Prostate gland (tissue), 2 donors: Measurements from ENCODE around the gene GFER. TPM values are rescaled to one million over a fixed set of nuclear protein-coding genes. Genes with fewer than 3 reads are reported as not detected.

Experiments
- DNase-seq: peaks from one replicate; pipeline ENCODE4 v3.0.0-alpha.2; 2019; ENCODE audit warnings: low spot score
- H3K27ac ChIP-seq, 2 donors: fragments of 200-600 bp; sonication (generic); 2 replicates each; pipeline ENCODE4 v1.5.1; 2017 to 2019
- H3K27me3 ChIP-seq: fragments of 200-600 bp; sonication (generic); replicated peaks from 2 replicates; pipeline ENCODE4 v1.5.1; 2019; ENCODE audit not compliant: insufficient read depth
- H3K36me3 ChIP-seq, 2 donors: fragments of 200-600 bp; sonication (generic); 1 replicate in 1 of 2; 2 replicates in 1 of 2; pipeline versions ENCODE4 v1.5.1 to v1.8.1; 2017 to 2019
- H3K4me1 ChIP-seq: fragments of 200-600 bp; sonication (generic); replicated peaks from 2 replicates; pipeline ENCODE4 v1.5.1; 2019
- H3K4me3 ChIP-seq, 2 donors: fragments of 200-600 bp; sonication (generic); 2 replicates each; pipeline ENCODE4 v1.5.1; 2017 to 2019
- H3K9me3 ChIP-seq: fragments of 200-600 bp; sonication (generic); 2 replicates; pipeline ENCODE4 v1.5.1; 2017
- POLR2A ChIP-seq: fragments of 450-650 bp; IDR thresholded peaks from one replicate; pipeline ENCODE4 v1.6.1; 2016; ENCODE audit warnings: antibody characterized with exemption, mild to moderate bottlenecking
- POLR2AphosphoS5 ChIP-seq: sonication (generic); formaldehyde crosslinking; IDR thresholded peaks from one replicate; pipeline ENCODE4 v1.6.1; 2017; ENCODE audit warnings: antibody characterized with exemption
- WGBS: methylation state at CpG from one replicate; pipeline ENCODE4 v1.1.5; 2018; 5-methylcytosine and 5-hydroxymethylcytosine counted together
- intact Hi-C: fragments of 100-400 bp; cut with DNase I; formaldehyde crosslinking; loops from one replicate; pipeline ENCODE4 v1.14.2; 2022
- total RNA-seq, 2 donors: library from RNA; depleted of rRNA; stranded (reverse); fragments of >200 nt; gene quantifications; one replicate each; pipeline ENCODE4 v1.1.0, GENCODE V29; 2016
- TF ChIP-seq, protein P1 (sequence below), 4 experiments: fragments of 200-600 bp in 2 of 4; fragments of 450-650 bp in 2 of 4; sonication (generic) in 2 of 4; IDR thresholded peaks; 1 replicate in 3 of 4; 2 replicates in 1 of 4; pipeline ENCODE4 v1.5.1; 2016 to 2019; ENCODE audit warnings: antibody characterized with exemption in 4 of 4, mild to moderate bottlenecking in 2 of 4, moderate library complexity in 2 of 4

GFER gene
- total RNA-seq, 2 donors from 2014 or later = 21.1 to 26.6 TPM

DNA sequence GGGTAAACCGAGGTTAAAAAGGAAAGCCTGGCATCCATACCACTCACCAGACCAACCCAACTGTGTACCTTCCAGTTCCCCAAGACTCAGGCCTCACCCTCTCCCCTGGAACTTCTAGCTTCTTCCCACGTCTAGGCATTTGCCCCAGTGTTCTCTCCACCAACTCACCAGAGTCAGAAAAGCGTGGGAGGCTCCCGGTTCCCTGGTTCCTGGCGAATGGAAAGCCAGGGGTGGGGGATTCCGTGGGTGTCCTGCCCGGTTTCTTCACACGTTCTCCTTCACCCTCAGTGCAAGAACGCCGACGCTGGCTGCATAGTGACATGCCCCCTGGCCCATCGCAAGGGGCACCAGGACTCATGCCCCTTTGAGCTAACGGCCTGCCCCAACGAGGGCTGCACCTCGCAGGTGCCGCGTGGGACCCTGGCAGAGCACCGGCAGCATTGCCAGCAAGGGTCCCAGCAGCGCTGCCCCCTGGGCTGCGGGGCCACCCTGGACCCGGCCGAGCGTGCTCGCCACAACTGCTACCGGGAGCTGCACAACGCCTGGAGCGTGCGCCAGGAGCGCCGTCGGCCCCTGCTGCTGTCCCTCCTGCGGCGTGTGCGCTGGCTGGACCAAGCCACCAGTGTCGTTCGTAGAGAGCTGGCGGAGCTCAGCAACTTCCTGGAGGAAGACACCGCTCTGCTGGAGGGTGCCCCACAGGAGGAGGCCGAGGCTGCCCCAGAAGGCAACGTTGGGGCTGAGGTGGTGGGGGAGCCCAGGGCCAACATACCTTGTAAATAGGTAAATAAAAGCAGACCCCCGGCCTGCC, 15.6 kb upstream of the GFER start:
- Histone ChIP-seq H3K27ac (no peak overlapping the region), H3K9me3 (no peaks in the 10 kb centered on the region), H3K27me3 (no peaks in the 10 kb centered on the region), H3K4me1 (peaks cover 11% of the 10 kb centered on the region), H3K36me3 (no peaks in the 10 kb centered on the region), H3K4me3 (no peak overlapping the region)
- TF ChIP-seq POLR2AphosphoS5 = no peak
- TF ChIP-seq, protein P1, sequence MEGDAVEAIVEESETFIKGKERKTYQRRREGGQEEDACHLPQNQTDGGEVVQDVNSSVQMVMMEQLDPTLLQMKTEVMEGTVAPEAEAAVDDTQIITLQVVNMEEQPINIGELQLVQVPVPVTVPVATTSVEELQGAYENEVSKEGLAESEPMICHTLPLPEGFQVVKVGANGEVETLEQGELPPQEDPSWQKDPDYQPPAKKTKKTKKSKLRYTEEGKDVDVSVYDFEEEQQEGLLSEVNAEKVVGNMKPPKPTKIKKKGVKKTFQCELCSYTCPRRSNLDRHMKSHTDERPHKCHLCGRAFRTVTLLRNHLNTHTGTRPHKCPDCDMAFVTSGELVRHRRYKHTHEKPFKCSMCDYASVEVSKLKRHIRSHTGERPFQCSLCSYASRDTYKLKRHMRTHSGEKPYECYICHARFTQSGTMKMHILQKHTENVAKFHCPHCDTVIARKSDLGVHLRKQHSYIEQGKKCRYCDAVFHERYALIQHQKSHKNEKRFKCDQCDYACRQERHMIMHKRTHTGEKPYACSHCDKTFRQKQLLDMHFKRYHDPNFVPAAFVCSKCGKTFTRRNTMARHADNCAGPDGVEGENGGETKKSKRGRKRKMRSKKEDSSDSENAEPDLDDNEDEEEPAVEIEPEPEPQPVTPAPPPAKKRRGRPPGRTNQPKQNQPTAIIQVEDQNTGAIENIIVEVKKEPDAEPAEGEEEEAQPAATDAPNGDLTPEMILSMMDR (IDR thresholded peaks at IDR 0.05) = no peak
- no peak for TF ChIP-seq POLR2A
- intact Hi-C loops = no loop called here
- 86% methylated on average over 34 of the region's 41 CpGs for WGBS
- DNase-seq = no peak

DNA sequence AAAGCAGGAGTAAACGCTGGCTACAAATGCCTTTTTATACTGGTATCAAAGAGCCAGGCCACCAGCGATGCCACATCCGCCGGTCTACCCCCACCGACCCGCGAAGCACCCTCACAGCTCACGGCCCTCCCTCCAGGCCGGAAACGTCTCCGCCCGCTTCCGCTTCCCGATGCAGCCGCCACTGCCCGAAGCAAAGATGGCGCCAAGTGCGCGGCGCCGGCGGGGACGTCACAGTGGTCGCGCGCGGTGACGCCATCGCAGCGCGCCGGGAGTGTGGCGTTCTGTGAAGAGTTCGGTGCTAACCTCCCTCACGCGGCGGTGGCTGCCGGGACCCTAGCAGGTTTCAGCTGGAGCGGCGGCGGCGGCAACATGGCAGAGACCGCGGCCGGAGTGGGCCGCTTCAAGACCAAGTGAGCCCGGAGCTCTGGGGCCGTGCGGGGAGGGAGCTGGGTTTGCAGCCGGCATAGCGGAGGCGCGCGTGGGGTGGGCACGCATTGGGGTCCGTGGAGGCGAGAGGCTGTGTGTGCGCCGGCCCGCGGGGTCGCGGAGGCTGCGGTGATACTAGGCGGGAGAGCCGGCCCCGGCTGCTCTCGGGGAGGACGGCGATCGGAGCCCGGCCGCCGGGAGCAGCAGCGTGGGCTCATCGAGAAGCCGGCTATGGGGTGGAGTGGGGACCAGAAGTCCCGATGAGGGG, 12.1 kb upstream of the GFER start, which contains the start of gene TBL3:
Gene TBL3 (plus strand): TSS at position 258 of the 694 bp plus-strand sequence. CDS start 112 bp downstream, at position 370.
- TF ChIP-seq POLR2A = peak; percentile 88
- peak; percentile 100 for TF ChIP-seq POLR2AphosphoS5
- TF ChIP-seq, protein P1 (IDR thresholded peaks at IDR 0.05) = peak in 2 of 4 experiments; percentile 40 to 51
- H3K4me3 ChIP-seq = peak within 1 kb of the TSS; percentile 77 to 93
- H3K9me3 ChIP-seq = no peaks in the 10 kb centered on the region
- H3K27me3 ChIP-seq = no peaks in the 10 kb centered on the region
- under 1% methylated on average over 74 of the region's 78 CpGs for WGBS
- H3K27ac ChIP-seq = peak within 1 kb of the TSS; percentile 84 to 86
- intact Hi-C loops = no loop called here
- peak; percentile 90 for DNase-seq
- H3K36me3 ChIP-seq = peaks cover 11% of the 10 kb centered on the region in 2 donors
- peaks cover 6% of the 10 kb centered on the region for H3K4me1 ChIP-seq

DNA sequence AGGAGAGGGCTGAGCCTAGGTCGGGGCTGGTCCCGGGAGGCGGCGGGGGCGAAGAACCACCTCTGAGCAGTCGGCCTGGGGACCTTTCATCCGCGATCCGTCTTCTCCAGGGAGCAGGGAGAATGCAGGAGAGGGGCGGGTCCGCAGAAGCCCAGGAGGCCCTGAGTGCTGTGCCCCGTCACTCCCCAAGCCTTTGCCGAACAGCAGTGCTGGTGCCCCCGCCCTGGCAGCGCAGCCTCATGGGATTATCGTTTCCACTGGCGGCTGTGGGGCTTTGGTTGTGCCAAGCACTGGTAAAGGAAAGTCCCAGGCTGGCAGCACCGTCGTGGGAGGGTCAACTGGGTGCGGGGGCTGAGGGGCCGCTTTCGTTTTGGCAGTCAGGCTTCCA, 11.5 kb upstream of the GFER start:
- Histone ChIP-seq H3K4me3 (peak overlapping the region; percentile 77 to 93), H3K27me3 (no peaks in the 10 kb centered on the region), H3K9me3 (no peaks in the 10 kb centered on the region), H3K27ac (peak overlapping the region in 1 of 2 donors; percentile 86), H3K36me3 (peaks cover 11 to 12% of the 10 kb centered on the region in 2 donors), H3K4me1 (peaks cover 6% of the 10 kb centered on the region)
- no peak for DNase-seq
- intact Hi-C loops = no loop called here
- TF ChIP-seq POLR2AphosphoS5 (no peak), POLR2A (no peak)
- TF ChIP-seq, protein P1 (IDR thresholded peaks at IDR 0.05) = no peak
- 2% methylated on average over 21 of the region's 22 CpGs for WGBS

DNA sequence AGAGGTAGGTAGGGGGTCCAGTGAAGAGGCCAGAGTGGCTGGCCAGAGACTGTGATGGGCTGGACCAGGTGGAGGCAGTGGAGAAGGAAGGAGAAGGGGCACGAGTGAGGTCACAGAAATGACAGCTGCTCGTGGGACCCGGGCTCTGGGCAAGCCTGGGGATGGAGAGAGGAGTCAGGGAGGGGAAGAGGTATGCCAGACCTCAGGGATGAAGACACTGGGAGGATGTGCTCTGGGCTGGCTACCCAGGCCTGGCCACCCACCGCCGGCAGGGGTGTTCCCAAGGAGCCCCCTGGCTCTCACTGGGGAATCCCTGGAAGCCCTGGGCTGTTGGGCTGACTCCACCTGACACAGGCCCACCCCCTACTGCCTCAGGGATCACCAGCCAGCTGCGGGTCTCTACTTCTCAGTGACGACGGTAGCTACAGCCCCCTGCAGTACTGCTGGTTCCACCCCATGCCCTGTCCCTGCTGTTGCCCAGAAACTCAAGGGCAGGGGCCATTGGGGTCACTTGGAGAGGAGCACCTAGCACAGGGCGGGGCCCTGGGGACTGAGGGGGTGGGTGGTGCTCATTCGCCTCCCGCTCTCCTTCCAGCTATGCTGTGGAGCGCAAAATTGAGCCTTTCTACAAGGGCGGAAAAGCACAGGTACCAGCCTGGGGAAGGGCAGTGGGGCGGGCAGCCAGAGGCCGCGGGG, 10.4 kb upstream of the GFER start:
- Histone ChIP-seq H3K36me3 (peaks cover 11 to 13% of the 10 kb centered on the region in 2 donors), H3K4me1 (peaks cover 6% of the 10 kb centered on the region), H3K27me3 (no peaks in the 10 kb centered on the region), H3K4me3 (no peak overlapping the region), H3K27ac (no peak overlapping the region), H3K9me3 (no peaks in the 10 kb centered on the region)
- WGBS = 90% methylated on average over 16 of the region's 16 CpGs
- intact Hi-C loops = no loop called here
- no peak for DNase-seq
- TF ChIP-seq POLR2A = no peak
